ENCODE results near the gene GALNS.

The GALNS gene

DNA sequence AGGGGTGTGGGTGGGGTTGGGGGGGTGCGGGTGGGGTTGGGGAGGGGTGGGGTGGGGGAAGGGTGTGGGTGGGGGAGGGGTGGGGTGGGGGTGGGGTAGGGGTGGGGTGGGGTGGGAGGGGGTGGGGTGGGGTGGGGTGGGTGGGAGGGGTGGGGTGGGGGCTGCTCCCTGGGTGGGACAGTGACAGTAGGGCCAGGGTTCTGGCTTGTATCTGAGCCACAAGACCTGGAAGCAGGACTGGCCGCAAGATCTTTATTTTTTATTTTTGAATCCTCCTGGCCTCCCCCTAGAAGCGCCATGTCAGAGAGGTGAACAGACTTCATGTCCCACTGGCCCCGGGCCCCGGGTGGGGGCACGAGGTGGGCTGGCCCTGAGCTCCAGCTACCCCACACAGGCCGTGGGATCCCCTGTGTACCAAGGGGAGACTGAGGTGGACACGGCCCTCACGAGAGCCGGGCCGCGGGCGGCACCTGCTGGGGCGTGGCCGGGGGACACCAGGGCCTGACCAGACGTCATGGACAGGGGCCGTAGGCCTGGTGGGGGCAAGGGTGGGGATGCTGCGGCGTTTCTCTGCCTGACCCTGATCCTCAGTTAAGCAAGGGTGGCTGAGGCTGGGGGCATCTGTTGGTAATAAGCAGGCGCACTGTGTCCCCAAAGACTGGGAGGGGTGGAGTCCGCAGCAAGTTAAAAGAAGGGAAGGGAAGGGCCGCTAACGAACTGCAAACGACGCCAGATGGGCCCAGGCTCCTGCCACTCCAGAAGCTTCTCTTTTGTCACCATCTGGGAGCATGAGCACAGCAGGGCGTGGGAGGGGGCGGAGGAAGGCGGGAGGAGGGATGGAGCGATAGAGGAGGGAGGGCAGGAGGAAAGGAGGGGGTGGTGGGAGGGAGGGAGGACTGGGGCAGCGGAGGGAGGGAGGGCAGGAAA lies 32.0 kb upstream of the GALNS start:
- no peak for DNase-seq

GRCh38 chr16:88888057-88888456 lies 31.3 kb upstream of the GALNS start:
- no peak for DNase-seq

DNA sequence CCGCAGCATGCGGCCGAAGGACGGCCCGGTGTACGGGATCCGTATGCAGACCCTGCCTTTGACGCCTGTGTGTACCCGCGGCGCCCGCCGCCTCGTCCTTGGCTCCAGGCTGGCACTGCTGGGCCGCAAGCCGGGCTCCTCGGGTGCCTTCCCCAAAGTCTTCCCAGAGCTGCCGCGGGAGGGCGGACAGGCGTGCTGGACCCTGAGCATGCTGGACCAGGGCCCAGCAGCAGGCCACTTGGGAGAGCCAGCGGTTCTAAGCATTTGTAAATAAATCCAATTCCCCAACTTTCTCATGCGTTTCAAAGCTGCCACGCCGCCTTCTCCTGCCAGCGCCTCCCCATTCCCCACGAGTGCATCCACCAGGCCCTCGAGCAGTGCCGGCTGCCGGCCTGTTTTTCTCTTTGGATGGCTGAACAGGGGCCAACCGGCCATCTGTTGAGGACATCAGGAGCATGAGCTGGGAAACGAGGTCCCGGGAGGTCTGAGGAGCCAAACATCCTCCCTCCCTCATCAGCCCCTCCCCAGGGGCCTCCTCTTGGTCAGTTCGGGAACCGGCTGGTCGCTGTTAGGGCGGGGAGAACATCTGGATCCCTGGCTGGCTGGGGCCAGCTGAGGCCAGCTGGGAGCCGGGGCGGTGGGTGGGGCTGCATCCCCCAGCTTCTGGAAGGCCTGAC lies 30.2 kb upstream of the GALNS start:
- DNase-seq: no peak

DNA sequence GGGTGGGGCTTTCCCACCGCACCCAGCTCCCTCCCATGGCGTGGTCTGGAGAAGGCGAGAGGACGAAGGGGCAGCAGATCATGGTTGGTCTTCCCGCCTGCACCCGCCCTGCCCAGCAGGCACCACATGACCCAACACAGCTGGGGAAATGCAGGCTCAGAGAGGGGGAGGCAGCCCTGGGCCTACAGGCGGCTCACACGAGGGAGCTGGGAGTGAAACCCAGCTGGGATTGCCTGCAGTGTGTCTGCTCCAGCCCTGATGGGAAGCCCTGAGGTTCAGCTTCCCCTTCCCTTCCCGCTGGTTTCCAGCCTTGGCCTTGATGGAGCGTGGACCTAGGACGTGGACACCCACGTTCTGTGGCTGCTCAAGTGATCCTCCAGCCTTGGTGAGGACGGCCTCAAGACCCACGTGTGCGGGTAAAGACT lies 29.7 kb upstream of the GALNS start:
- DNase-seq: no peak

- no peak for DNase-seq
Observed at GRCh38 chr16:88885693-88886280, 29.0 kb upstream of the GALNS start.

- no peak for DNase-seq
Observed at GRCh38 chr16:88884569-88885271, 28.0 kb upstream of the GALNS start.

DNA sequence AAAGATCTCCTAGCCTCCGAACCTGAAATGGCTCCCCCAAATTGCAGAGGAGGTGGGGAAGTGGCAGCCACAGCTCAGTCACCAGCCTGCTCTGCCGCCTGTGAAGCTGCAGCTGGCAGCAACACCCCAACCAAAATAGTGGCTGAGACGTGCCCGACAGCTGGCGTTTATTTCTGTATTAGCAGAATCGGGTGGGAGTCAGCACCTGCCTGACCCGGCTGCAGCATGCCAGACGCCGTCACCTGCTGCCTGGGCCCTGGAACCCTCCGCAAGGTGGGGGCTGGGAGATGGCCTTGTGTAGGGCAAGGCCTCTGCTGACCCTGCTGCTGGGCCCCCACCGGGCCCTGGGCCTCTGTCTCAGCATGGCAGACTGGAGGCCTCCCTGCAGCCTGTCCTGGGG lies 27.2 kb upstream of the GALNS start:
- no peak for DNase-seq

DNA sequence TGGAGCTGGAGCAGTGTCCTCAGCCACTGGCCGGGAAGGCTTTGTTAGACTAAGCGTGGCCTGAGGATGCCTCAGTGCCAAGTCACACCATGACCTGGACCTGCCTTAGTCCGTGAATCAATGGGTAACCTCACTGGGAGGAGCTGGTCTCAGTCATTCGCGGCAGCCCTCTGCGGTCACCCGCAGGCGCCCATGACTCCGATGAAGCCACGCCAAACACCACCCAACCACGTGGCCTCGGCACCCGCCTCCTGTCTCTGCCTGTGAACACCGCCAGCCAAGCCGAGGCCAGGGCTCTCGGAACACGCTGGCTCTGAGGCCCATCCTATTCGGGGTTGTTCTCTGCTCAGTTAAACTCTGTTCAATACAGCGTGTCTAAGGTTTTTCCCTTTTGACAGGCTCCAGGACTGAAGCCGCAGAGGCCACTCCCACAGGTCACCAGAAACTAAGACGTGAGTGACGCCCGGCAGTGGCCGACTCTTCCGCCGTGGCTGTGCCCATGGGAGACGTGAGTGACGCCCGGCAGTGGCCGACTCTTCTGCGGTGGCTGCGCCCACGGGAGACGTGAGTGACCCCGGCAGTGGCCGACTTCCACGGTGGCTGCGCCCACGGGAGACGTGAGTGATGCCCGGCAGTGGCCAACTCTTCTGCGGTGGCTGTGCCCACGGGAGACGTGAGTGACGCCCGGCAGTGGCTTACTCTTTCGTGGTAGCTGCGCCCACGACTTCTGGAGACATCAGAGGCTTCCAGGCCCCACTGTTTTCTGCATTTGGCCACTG lies 26.6 kb upstream of the GALNS start:
- no peak for DNase-seq

DNA sequence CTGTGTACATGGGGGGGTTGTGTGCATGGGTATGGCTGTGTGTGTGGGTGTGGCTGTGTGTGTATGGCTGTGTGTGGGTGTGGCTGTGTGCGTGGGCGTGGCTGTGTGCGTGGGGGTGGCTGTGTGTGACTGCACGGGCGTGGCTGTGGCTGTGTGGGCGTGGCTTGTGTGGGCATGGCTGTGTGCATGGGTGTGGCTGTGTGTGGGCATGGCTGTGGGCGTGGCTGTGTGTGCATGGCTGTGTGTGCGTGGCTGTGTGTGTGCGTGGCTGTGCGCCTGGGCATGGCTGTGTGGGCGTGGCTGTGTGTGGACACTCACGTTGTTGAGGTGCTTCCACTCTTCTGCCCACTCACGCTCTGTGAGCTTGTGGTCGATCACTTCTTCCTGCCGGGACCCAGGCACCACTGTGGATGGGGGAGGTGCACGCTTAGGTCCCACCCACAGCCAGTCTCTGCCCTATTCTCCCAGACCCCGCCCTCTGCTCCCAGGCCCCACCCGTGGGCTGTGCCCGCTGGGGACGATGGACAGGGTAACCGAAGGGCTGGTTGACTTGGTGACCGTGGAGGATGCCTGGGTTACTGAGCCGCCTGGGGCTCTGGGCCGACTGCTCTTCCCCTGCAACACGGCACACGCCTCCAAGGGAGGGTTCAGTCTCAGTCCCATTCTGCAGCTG lies 25.7 kb upstream of the GALNS start:
- no peak for DNase-seq

DNA sequence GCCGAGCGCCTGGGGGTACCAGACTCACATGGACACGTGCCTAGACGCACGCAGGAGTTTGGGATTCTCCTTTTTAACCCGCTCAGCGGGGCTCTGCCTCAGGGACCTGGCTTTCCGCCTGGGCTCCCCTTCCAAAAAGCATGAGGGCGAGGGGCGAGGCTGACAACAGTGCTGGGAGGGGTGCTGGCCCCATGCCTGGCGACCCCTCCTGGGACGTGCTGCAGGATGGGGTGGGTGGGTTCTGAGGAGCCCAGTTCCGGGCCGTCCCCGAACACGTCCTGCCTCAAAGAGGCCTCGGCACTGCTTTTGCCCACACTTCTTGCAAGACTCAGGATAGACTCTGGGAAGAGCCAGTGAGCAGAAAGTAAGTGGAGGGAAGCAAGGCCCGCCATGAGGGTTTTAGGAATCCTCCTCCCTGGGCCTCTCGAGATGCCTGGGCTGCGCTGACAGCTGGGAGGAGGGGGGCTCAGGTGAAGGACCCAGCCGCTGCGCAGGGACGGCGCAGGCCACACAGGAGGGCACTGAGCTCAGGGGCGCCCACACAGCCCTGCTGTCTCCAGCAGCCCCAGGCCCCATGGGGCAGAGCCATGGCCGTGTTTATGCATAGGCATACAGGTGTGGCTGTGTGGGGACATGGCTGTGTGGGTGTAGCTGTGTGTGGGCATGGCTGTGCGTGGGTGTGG lies 25.1 kb upstream of the GALNS start:
- no peak for DNase-seq

- DNase-seq: no peak
Observed at GRCh38 chr16:88881007-88881615, 24.4 kb upstream of the GALNS start.

DNA sequence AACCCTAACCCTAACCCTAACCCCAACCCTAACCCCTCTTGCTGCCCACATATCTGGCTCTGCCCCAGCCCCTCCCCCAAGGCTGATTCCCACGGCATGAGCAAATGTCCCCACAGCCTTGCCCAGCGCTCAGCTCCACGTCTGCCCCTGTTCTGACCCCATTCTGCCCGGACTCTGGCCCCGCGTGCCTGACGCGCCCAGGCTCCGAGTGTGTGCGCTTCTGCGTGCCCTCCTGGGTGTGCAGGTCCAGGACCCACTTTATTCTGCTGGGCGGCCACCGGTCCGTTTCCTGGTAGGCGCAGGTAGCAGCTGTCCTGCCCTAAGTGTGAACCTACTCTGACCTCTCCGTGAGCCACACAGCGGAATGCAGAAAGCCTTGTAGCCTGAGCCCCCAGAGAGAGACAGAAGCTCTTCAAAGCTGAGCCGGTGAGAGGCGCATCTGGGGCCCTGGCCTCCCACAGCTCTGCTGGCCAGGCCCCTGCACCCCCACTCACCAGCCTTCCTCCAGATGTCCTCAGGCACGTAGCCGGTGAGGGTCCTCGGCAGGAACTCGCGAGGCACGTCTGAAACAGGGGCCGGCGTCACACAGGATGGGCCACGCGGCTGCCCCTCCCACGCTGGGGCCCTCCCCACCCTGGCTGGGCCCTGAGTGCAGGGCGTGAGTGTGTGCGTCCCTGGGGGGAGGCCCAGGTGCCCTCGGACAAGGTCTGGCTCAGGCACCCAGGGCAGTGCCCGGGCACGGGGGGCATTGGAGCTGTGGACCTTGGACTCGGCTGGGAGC lies 23.7 kb upstream of the GALNS start:
- DNase-seq: no peak

GRCh38 chr16:88879788-88880055 lies 23.0 kb upstream of the GALNS start:
- DNase-seq: no peak

DNA sequence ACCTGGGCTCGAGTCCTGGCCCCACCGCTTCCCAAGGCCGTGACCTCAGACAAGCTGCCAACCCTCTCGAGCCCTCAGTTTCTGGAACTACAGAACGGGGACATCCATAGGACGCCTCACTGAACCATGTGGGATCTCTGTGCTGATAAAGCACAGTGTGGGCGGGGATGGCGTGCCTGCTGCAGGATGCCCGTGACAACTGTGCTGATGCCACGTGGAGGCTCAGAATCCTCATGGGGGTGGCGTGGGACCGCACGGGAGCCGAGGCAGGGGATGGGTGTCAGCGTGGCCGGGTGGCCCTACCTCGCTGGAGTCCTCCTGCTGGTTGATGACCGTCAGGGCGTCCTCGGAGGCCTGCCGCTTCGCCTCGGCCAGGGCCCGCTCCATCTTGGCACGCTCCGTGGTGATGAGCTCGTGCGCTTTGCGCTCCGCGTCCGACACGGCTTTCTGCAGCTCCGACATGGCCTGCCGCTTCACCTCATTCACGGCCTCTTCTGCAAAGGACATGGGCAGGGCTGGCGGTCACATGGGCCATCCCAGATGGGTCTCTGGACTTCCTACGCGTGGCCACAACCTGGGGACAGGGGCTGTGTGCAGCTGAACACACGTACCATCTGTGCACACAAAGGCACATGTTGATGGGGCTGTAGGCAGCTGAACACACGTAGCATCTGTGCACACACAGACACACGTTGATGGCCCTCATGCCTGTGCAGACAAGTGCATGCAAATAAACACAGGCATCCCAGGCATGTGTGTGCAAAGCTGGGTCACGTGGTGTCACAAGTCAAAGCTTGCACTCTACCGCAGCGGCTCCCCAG lies 22.4 kb upstream of the GALNS start:
- DNase-seq: no peak

- DNase-seq: no peak
Observed at GRCh38 chr16:88878356-88878755, 21.6 kb upstream of the GALNS start.

GRCh38 chr16:88877564-88878289 lies 21.0 kb upstream of the GALNS start:
- no peak for DNase-seq

GRCh38 chr16:88876942-88877526 lies 20.3 kb upstream of the GALNS start:
- DNase-seq: no peak

GRCh38 chr16:88875703-88876234 lies 19.0 kb upstream of the GALNS start:
- no peak for DNase-seq

Measured in inflammatory macrophage treated with lipopolysaccharide for 1 hour (primary cell).